ENCODE measurements around the gene BCL7C. TPM values are rescaled to one million over a fixed set of nuclear protein-coding genes. Genes with fewer than 3 reads are reported as not detected.

Gene BCL7C
- polyA plus RNA-seq, 1 donor from 2014 or later, result 39.2 TPM

GRCh38 chr16:30930160-30930571 is 36.3 kb upstream of the BCL7C start:
- Histone ChIP-seq H4K20me1 (ENCODE audit: insufficient read depth) (peaks cover 3% of the 10 kb centered on the region), H3K27ac (ENCODE audit: low read length) (no peak overlapping the region), H3K27me3 (ENCODE audit: insufficient read depth, low read depth, low read length) (no peaks in the 10 kb centered on the region), H2AFZ (ENCODE audit: low read depth, low read length) (no peak overlapping the region), H3K4me3 (ENCODE audit: low read length) (no peak overlapping the region), H3F3A (ENCODE audit: insufficient read depth, low read length, poor library complexity, severe bottlenecking) (no peaks in the 10 kb centered on the region), H3K9me2 (ENCODE audit: insufficient read depth, low read length) (no peaks in the 10 kb centered on the region), H3K36me3 (ENCODE audit: insufficient read depth, low read length) (no peaks in the 10 kb centered on the region), H3K4me2 (ENCODE audit: low read length) (no peak overlapping the region), H3K79me2 (replicated peaks; ENCODE audit: insufficient read depth, low read length) (peaks cover under 1% of the 10 kb centered on the region), H3K9me3 (ENCODE audit: low read length) (no peaks in the 10 kb centered on the region), H3K9ac (ENCODE audit: low read length) (no peak overlapping the region)
- TF ChIP-seq, protein P1, sequence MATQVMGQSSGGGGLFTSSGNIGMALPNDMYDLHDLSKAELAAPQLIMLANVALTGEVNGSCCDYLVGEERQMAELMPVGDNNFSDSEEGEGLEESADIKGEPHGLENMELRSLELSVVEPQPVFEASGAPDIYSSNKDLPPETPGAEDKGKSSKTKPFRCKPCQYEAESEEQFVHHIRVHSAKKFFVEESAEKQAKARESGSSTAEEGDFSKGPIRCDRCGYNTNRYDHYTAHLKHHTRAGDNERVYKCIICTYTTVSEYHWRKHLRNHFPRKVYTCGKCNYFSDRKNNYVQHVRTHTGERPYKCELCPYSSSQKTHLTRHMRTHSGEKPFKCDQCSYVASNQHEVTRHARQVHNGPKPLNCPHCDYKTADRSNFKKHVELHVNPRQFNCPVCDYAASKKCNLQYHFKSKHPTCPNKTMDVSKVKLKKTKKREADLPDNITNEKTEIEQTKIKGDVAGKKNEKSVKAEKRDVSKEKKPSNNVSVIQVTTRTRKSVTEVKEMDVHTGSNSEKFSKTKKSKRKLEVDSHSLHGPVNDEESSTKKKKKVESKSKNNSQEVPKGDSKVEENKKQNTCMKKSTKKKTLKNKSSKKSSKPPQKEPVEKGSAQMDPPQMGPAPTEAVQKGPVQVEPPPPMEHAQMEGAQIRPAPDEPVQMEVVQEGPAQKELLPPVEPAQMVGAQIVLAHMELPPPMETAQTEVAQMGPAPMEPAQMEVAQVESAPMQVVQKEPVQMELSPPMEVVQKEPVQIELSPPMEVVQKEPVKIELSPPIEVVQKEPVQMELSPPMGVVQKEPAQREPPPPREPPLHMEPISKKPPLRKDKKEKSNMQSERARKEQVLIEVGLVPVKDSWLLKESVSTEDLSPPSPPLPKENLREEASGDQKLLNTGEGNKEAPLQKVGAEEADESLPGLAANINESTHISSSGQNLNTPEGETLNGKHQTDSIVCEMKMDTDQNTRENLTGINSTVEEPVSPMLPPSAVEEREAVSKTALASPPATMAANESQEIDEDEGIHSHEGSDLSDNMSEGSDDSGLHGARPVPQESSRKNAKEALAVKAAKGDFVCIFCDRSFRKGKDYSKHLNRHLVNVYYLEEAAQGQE (IDR thresholded peaks at IDR 0.05; ENCODE audit: borderline replicate concordance), result no peak
- TF ChIP-seq TAF1 (IDR thresholded peaks at IDR 0.05; ENCODE audit: low read depth), result no peak
- no peak for TF ChIP-seq SMC3 (conservative IDR thresholded peaks at IDR 0.05; ENCODE audit: poor library complexity)
- no peak for TF ChIP-seq RAD21 (conservative IDR thresholded peaks at IDR 0.05)
- TF ChIP-seq, protein P2, sequence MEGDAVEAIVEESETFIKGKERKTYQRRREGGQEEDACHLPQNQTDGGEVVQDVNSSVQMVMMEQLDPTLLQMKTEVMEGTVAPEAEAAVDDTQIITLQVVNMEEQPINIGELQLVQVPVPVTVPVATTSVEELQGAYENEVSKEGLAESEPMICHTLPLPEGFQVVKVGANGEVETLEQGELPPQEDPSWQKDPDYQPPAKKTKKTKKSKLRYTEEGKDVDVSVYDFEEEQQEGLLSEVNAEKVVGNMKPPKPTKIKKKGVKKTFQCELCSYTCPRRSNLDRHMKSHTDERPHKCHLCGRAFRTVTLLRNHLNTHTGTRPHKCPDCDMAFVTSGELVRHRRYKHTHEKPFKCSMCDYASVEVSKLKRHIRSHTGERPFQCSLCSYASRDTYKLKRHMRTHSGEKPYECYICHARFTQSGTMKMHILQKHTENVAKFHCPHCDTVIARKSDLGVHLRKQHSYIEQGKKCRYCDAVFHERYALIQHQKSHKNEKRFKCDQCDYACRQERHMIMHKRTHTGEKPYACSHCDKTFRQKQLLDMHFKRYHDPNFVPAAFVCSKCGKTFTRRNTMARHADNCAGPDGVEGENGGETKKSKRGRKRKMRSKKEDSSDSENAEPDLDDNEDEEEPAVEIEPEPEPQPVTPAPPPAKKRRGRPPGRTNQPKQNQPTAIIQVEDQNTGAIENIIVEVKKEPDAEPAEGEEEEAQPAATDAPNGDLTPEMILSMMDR (IDR thresholded peaks at IDR 0.05; ENCODE audit: poor library complexity, severe bottlenecking), result no peak
- TF ChIP-seq EP300 (conservative IDR thresholded peaks at IDR 0.05; ENCODE audit: poor library complexity, severe bottlenecking), result no peak
- no peak for TF ChIP-seq POLR2AphosphoS5 (IDR thresholded peaks at IDR 0.05)
- TF ChIP-seq MXI1 (conservative IDR thresholded peaks at IDR 0.05; ENCODE audit: poor library complexity, severe bottlenecking), result no peak
- TF ChIP-seq EZH2 (IDR thresholded peaks at IDR 0.05; ENCODE audit: borderline replicate concordance, insufficient read depth, low read length, poor library complexity, severe bottlenecking), result no peak

- Histone ChIP-seq H3K9me3 (ENCODE audit: low read length) (no peaks in the 10 kb centered on the region), H3K79me2 (replicated peaks; ENCODE audit: insufficient read depth, low read length) (peaks cover 11% of the 10 kb centered on the region), H3K27ac (ENCODE audit: low read length) (no peak overlapping the region), H3F3A (ENCODE audit: insufficient read depth, low read length, poor library complexity, severe bottlenecking) (no peaks in the 10 kb centered on the region), H3K4me2 (ENCODE audit: low read length) (no peak overlapping the region), H3K36me3 (ENCODE audit: insufficient read depth, low read length) (no peaks in the 10 kb centered on the region), H3K27me3 (ENCODE audit: insufficient read depth, low read depth, low read length) (no peaks in the 10 kb centered on the region), H3K9me2 (ENCODE audit: insufficient read depth, low read length) (no peaks in the 10 kb centered on the region), H2AFZ (ENCODE audit: low read depth, low read length) (no peak overlapping the region), H3K4me3 (ENCODE audit: low read length) (no peak overlapping the region), H4K20me1 (ENCODE audit: insufficient read depth) (peaks cover 3% of the 10 kb centered on the region), H3K9ac (ENCODE audit: low read length) (no peak overlapping the region)
- no peak for TF ChIP-seq EP300 (conservative IDR thresholded peaks at IDR 0.05; ENCODE audit: poor library complexity, severe bottlenecking)
Measured at GRCh38 chr16:30929167-30929566, 35.3 kb upstream of the BCL7C start.

DNA sequence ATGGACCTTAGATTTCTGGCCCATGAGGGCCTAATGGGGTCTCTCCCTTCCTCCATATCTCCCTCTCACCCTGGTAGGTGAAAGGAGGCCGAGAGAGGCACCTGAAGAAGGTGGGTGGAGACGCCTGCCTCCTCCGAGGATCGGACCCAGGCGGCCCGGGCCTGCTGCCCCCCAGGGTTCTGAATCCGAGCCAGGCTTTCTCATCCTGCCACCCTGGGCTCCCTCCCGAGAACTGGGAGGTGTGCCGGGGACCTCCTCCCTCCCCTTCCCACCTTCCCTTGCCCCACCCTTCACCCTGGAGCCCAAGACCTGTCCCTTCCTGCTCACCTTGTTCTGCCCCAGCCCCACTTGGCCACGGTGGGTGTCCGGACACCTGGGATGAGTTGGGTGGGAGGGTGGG is 34.5 kb upstream of the BCL7C start:
- Histone ChIP-seq H3K36me3 (ENCODE audit: insufficient read depth, low read length) (no peaks in the 10 kb centered on the region), H3K9me3 (ENCODE audit: low read length) (no peaks in the 10 kb centered on the region), H2AFZ (ENCODE audit: low read depth, low read length) (no peak overlapping the region), H3K9me2 (ENCODE audit: insufficient read depth, low read length) (no peaks in the 10 kb centered on the region), H3K9ac (ENCODE audit: low read length) (no peak overlapping the region), H4K20me1 (ENCODE audit: insufficient read depth) (peaks cover 3% of the 10 kb centered on the region), H3K4me3 (ENCODE audit: low read length) (peak overlapping the region; percentile 48), H3K4me2 (ENCODE audit: low read length) (no peak overlapping the region), H3F3A (ENCODE audit: insufficient read depth, low read length, poor library complexity, severe bottlenecking) (no peaks in the 10 kb centered on the region), H3K27me3 (ENCODE audit: insufficient read depth, low read depth, low read length) (no peaks in the 10 kb centered on the region), H3K27ac (ENCODE audit: low read length) (no peak overlapping the region), H3K79me2 (replicated peaks; ENCODE audit: insufficient read depth, low read length) (peaks cover 11% of the 10 kb centered on the region)
- TF ChIP-seq TAF1 (IDR thresholded peaks at IDR 0.05; ENCODE audit: low read depth) (no peak), SMC3 (conservative IDR thresholded peaks at IDR 0.05; ENCODE audit: poor library complexity) (no peak), RAD21 (conservative IDR thresholded peaks at IDR 0.05) (no peak)
- TF ChIP-seq, protein P1 (IDR thresholded peaks at IDR 0.05; ENCODE audit: borderline replicate concordance), result no peak
- TF ChIP-seq, protein P2 (IDR thresholded peaks at IDR 0.05; ENCODE audit: poor library complexity, severe bottlenecking), result no peak

All from neural cell (in vitro differentiated cells).